Putamen (tissue), 1 donor: Measurements from ENCODE around the gene GDAP2.

Experiments
- DNase-seq: peaks from one replicate; pipeline ENCODE4 v3.0.0-alpha.2; 2016; ENCODE audit warnings: low spot score

Gene GDAP2

DNA sequence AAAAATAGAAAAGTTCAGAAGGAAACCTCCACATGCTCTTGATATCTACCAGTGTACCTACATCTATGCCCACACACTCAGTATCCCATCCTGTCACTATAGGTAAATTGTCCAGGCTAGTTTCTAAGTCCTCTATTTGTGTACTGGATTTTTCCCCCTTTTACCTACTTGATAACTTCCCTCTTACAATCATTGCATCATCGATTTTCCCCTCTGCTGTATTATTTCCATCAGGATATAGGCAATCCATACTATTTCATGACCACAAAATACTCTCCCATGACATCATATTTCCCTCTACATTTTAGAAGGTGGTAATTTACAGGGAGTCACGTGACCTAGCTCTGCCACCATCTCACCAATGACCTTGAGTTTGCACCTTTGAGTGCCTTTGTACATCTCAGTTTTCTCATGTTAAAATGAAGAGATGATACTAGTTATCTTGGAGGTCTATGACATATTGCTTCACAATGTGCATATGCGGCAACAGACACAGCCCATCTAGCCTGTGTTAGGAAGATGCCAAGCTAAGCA, 88.2 kb downstream of the GDAP2 start:
- DNase-seq = no peak

DNA sequence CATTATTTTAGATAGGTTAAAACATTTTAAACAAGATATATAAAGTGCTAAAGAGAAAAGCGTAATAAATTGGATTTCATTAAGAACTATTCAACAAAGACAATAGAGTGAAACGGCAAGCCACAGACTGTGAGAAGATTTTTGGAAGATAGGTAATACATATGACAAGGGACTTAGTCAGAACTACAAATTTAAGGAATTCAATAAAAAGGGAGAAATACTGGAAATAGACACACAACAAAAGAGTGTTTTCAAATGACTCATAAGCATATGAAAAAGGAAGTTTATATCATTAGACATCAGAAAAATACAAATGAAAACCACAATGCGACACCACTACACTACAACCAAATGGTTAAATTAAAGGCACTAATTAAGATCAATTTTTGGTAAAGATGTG, 90.5 kb downstream of the GDAP2 start:
- DNase-seq = no peak

DNA sequence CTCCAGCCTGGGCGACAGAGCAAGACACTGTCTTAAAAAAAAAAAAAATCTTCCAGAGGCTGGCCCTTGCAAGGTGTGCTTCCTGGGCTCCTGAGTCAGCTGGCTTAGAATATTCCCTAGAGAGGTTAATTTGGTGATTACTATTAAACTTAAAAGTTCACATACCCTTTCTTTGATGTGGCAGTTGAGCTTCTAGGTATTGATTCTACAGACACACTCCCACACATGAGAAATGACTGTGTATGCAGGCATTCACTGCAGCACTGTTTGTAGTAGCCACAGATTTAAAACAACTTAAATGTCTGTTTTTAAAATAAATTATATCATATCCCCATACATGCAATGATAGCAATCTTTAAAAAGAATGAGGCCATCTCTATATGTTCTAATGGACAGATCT, 93.4 kb downstream of the GDAP2 start:
- DNase-seq = no peak

DNA sequence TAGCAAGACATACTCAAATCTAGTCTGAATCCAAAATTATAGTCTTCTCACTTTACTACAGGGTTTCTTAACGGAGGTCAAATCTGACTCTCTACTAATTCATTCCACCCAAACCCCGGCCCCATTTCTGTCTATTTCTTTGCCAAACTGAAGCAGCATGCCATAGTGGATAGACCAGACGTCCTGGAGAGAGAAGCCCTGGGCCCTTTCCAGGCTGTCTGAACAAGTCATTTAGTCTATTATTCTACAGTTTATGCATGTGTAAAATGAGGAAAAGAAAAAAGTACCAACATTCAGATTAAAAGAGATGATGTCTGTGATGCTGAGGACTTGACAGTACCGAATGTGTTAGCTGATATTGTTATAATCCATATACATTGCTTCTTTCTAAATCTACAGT, 95.0 kb downstream of the GDAP2 start:
- DNase-seq = no peak

DNA sequence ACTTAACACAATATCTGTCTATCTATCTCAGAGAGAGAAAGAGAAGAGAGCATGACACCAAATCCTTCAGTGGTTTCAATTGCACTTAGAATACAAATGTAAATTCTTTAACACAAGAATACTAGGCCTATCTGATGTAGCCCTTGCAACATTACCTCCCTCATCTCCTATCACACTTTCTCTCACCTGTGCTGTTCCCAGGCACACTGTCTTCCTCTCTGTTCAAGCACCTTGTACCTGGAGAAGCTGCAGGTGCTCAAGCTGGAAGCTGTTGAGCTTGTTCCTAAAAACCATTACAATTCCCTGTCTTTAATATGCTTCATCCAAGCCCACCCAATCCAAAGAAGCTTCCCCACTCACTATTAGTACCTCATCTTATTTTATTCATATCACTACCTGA, 97.0 kb downstream of the GDAP2 start:
- no peak for DNase-seq

DNA sequence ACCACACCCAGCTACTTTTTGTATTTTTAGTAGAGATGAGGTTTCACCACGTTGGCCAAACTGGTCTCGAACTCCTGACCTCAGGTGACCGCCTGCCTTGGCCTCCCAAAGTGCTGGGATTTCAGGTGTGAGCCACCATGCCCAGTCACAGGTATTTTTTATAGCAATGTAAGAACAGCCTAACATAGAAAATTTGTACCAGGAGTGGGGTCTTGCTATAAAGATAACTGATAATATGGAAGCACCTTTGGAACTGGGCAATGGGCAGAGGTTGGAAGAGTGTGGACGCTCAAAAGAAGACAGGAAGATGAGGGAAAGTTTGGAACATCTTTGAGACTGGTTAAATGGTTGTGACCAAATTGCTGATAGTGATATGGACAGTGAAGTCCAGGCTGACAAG, 99.2 kb downstream of the GDAP2 start:
- no peak for DNase-seq

DNA sequence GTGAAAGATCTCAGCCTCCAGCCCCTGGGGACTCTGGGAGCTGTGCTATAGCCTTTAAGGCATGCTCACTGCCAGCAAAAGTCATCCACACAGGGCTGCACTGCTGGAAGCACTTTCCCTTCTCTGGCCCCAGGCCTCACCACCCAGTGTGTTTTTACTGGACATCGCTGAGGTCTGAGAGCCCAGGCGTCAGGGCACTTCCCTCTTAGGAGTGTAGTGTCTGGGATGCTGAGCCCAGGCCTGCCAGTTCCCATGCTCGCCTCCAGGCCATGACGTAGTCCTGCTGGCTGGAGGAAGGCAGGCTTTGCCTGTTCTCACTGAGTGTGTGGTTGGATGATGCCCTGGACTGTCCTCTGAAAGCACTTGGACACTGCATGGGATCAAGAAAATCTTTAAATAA, 101.2 kb downstream of the GDAP2 start:
- DNase-seq = no peak

DNA sequence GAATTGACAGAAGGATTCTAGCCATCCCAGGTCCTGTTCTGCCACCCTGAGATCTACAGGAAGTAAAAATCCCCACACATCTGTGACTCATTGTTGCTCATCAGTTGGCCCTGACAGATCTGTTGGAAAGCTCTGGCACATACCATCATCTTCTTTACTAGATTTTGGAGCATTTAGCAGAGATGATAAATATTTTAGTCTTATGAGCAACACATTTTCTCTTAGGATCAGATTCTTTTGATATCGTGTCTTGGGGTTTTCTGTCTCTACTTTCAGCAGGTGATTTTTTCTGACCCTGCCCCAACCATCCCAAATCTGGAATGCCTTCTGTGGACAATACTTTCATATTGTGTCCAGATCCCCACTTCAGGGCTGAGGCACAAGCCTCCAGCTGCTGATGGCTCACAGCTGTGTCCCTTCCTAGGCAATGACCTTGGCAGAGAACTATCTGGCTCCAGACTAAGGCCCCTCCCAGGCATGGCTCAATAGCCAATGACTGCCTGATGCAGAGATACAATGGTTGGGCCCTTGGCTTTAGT, 102.8 kb downstream of the GDAP2 start:
- DNase-seq = no peak

DNA sequence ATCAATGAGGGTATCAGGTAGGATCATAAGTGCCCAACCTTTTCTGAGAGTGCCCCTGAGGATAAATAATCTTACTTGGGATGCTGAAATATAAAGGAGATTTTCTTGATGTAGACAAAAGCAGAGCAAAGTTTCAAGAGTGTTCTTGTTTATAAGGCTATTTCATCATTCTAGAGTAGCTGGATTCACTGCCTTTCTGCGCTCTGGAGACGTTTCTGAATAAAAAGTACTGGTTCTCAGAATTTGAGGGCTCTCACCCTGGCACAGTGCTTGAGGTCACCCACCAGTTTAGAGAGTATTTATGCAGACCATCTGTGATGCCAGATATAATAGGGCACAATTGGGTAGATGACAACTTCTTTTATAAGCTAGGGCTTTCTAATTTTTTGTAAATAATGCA, 103.3 kb downstream of the GDAP2 start:
- no peak for DNase-seq

DNA sequence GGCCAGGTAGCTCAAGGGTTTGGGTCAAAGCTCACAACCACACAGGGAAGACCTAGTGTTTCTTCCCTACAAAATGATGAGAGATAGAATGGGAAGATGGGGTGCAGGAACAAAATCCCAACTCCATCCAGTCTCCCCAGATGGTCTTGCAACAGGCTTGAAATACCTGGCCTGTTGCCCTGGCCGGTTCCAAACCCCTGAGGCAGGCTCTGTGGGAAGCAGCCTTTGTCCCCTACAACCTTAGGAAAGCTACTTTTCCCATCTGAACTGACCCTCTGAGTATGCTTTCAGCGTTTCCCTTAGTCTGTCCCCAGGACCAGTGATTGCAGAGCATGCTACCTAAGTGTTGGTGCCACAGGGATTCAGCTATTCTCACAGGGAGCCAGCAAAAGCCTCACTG, 104.0 kb downstream of the GDAP2 start:
- no peak for DNase-seq

DNA sequence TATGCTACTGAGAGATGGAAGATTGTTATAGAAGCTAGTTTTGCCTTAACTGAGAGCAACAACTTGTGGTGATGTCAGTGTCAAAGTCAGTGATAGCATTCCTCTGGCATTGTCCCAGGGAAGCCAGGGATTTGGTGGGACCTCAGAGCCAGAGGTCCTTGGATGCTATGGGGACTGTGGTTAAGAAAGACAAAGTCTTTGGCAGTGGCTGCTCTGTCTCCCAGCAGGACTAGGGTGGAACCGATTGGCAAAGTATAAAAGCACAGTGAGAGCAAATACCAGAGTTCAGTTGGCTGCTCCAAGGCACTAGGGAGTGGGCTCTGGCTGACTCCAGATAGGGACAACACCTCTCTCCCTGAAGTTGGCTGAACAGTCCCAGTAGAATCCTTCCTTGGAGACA, 104.8 kb downstream of the GDAP2 start:
- no peak for DNase-seq

DNA sequence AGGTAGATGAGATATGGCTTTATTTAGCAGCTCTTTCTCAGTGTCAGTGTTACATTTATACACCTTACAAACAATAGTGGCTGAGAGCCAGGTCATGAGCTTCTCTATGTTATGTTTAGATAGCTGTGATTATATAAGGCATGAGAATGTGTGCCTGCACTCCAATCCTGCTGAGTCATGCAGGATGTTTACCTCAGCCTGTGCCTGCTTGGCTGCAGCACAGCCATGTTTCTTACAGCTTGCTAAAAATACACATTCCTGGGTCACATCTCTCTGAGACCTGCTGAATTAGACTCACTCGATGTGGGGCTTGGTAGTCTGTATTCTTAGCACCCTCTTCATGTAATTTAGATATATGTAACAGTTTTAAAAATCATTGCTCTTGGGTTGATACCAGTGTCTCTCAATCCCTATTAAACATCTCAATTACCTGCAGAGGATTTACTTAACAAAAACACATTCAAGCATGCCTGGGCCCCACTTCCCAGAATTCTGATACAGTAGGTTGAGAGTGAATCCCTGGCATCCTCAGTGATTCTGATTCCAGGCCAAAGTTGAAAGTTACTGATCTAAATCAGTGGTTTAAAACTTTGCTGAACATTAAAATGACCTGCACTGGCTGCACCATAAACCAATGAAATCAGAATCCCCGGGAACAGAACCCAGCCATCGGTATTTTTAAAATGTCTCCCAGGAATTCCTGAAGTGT, 107.5 kb downstream of the GDAP2 start:
- no peak for DNase-seq

DNA sequence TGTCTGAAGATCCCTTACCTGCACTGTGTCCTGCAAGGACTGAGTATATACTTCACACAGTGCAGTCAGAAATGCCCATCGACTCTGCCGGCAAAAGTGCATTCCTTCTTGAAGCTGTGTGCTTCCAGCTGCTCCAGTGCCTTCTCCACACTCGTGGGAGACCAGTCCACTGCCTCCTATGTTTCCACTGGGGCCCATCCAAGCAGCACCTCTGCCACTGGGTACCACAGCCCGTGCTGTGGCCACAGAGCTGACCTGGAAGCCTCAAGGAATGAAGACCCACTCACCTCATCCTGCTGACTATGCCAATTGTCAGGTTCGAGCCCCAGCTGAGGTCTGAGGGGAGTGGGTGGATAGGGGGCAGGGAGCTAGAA, 108.1 kb downstream of the GDAP2 start:
- no peak for DNase-seq

DNA sequence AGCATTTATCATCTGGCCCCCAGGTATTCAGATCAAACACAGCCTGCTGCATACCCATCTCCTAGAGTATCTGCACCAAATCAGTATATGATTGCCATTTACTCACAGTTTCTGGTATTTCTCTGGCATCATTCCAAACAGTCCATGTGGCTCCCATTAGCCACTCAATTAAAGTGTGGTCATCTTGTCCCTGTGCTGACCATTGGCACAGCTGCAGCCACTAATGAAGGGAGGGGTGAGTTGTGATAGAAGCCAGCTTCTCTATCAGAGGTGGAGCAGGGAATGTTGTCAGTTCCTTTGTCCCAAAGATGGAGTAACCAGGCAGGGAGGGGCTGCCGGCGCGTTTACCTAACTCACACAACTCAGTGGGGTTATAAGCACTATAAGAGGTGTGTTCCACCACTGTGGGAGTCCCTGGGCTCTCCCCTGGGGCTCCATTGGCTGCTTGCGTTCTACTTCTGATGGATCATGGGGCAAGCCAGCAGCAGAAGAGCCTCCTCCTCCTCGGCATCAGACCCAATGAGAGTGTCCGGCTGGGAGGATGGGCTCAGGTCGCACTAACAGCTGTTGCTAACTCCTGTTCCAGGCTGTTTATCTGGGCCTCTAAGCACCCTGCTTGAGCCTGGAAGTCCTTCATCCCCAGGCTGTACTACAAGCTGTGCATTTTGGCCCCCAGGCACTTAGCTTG, 108.6 kb downstream of the GDAP2 start:
- DNase-seq = no peak

DNA sequence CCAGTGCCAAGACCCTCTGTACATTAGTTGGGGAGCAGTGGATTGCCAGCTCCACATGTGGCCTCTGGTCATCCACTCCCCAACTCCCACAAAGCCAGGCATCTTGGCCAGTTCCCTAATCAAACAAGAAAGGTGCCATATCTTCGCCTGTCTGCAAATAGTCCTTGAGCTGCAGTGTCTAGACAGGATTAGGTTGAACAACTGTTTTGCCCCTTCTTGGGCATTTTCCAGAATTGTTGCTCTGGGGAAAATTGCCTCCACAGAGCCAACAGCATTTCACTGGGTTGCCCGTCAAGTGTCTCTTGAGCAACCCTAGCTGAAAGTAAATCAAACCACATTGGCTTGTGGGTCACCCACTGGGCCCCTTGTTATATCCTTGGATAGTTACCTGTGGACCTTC, 109.3 kb downstream of the GDAP2 start:
- DNase-seq = no peak

DNA sequence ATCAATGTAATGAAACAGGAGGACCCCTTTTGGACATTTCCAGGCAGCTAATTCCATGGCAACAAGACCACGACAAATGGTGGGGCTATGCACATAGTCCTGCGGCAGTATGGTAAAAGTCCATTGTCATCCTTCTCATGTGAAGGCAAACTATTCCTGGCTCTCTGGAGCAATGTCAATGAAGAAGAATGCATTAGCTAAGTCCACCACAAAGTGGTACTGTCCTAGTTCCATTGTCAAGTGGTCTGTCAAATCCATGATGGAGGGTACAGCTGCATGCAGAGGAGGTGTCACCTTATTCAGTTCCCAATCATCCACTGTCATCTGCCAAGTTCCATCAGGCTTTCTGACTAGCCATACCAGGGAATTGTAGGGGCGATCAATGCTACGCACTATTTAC, 110.1 kb downstream of the GDAP2 start:
- no peak for DNase-seq

DNA sequence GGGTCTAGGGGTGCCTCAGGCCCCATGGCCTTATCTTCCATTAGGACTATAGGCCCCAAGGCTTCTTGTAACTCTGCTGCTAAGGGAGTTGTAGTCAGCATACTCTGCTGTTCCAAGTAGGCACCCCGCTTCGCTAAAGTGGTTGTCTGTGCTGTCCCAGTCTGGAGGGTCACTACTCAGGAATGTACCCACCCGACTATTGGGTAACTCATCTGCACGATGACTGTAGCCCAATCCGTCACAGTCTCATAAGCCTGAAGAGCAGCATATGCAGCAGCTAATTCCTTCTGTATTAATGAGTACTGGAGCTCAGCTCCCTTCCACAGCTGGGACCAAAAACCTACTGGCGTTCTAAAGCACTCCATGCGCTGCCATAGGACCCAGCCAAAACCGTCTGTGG, 111.0 kb downstream of the GDAP2 start:
- no peak for DNase-seq

DNA sequence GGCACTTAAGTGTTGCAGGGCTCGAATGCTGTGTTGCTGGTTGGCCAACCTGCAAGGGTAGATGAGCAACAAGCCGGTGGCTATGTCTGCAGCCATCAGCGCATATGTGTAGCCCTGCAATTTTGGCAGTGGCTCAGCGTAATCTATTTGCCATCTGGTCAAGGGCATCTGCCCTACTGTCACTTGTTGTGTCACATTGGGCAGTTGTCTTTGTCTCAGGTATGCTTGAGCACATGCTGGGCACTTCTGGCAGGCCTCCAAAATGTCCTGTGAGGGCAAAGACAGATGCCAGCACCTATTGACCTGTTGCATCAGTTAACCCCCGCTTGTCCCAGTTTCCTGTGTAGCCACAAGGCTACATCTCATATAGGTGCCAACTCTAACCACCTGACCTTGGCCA, 111.8 kb downstream of the GDAP2 start:
- no peak for DNase-seq

DNA sequence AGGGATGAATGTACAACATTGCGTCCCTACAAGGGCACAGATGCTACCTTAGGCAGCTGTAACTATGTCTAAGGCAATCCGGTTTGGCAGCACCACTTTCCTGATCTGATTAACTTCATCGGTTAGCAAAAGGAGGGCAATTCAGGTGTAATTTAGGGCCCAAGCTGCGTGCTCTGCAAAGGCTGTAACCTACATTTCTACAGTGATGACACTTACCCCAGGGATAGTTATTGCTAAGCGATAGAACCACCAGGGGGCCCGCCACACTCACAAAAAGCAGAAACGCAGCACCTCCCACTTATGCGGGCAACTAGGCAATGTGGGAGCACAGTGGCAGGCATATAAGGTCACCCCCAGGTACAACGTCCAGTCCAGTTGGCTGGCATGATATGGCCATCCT, 113.5 kb downstream of the GDAP2 start:
- no peak for DNase-seq

DNA sequence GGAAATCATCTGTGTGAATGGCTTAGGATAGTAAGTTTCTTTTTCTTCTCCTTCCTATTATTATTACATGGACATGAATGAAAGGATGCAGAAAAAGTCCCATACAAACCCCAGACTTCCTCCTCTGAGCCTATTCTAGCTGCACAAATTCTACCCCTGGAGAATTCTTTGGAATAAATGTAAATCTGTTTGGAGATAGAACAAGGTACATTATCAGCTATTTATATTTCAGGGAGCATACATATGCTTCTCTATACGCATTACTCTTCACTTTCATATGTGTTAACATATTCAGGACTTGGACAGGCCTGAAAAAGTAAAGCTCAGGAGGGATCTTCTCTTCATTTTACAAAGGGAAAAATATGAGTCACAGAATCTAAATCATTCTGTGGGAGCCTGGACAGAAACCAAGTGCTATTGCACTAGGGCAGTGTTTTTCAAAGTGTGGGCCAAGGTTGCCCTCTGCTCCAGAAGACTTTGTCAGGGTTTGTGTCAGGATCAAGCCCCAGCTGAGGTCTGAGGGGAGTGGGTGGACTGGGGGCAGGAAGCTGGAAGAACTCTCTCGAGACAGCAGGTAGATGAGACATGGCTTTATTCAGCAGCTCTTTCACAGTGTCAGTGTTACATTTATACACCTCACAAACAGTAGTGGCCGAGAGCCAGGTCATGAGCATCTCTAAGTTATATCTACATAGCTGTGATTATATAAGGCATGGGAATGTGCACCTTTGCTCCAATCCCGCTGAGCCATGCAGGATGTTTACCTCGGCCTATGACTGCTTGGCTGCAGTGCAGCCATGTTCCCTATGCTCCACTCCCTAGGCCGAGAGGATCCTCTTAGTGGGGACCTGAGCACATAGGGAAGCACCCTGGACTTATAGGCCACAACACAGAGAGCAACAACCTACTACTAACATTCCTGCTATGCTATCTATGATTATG, 114.3 kb downstream of the GDAP2 start:
- DNase-seq = no peak
